Posterior cingulate gyrus (tissue), 11 donors: Measurements from ENCODE around the gene ADGRE1.
"Not testable (repeated sequence)": the region's sequence is repeated elsewhere in the genome, so short reads cannot be mapped to it uniquely, and the experiment has no call there.

Experiments
- DNase-seq, 10 donors: peaks; one replicate each; pipeline versions ENCODE4 v3.0.0 to v3.0.0-alpha.2; 2020 to 2021; ENCODE audit warnings: mixed read lengths in 3 of 10
- intact Hi-C: fragments of 100-400 bp; cut with DNase I; formaldehyde crosslinking; loops from one replicate; pipeline ENCODE4 v1.15.1; 2023

Gene ADGRE1

DNA sequence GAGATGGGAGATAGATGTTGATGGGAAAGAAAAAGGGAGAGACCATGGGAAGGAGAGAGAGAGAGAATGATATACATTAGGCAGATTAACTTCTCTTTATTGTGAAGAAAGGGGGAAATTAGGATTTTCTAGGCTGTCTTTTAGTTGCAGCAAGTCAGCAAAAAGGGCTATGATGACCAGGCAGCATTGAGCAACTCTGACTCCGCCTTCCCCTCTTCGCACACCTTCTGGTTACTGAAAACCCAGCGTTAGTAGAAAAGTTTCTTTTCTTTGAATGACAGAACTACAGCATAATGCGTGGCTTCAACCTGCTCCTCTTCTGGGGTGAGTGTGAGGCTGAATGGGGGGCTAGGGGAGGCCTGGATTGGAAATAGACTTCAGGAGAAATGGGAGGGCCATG, at the start of gene ADGRE1:
ADGRE1 (plus strand) TSS at position 264 of the 400 bp plus-strand sequence; CDS start at position 294, 30 bp downstream.
- intact Hi-C loops = no loop called here
- no peak for DNase-seq

GRCh38 chr19:6838062-6838655, 49.2 kb upstream of the ADGRE1 start:
- DNase-seq = no peak
- intact Hi-C loops = no loop called here

DNA sequence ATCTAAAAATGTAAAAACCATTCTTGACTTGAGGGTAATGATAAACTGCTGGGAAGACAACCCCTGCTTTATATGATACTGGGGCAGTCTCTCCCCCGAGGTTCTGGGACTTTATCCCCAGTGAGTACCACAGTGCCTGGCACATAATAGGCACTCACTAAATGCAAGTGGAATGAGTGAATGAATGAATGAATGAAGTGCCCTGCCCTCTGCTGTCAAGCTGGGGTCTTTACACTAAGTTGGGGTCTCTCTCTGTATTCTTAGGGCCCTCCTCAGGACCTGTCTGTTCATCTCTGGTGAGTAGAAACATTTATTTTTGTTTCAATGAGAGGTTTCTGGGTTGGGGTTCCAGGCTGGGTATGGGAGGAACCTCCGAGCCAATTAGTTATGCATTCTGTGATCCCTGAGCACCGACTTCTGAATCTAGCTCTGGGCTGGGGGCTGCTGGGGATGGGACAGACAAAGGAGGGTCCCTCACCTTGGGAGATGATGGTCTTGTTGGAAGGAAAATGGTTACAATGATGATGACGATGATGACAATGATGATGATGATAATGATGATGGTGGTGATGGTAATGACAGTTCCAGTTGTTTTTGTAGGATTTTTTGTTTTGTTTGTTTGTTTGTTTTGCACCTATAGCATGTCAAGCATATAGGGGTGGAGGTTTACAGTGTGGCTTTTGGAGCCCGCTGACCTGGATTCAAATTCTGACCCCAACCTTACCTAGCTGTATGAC, 44.3 kb upstream of the ADGRE1 start:
- intact Hi-C loops = no loop called here
- peak in 1 of 10 donors; percentile 8 for DNase-seq

- intact Hi-C loops = no loop called here
- DNase-seq = peak in 1 of 10 donors; percentile 55
These were observed 39.6 kb upstream of the ADGRE1 start for GRCh38 chr19:6847828-6848200.

DNA sequence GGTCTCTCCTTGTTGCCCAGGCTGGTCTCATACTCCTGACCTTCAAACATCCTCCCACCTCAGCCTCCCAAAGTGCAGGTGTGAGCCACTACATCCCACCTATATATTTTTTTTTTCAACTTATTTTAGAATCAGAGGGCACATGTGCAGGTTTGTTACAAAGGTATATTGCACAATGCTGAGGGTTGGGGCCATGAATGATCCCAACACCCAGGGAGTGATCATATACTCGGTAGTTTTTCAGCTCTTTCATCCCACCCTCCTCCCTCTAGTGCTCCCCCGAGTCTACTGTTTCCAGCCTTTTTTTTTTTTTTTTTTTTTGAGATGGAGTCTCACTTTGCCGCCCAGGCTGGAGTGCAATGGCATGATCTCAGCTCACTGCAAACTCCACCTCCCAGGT, 38.4 kb upstream of the ADGRE1 start:
- DNase-seq = peak in 1 of 10 donors; percentile 9
- intact Hi-C loops = no loop called here

DNA sequence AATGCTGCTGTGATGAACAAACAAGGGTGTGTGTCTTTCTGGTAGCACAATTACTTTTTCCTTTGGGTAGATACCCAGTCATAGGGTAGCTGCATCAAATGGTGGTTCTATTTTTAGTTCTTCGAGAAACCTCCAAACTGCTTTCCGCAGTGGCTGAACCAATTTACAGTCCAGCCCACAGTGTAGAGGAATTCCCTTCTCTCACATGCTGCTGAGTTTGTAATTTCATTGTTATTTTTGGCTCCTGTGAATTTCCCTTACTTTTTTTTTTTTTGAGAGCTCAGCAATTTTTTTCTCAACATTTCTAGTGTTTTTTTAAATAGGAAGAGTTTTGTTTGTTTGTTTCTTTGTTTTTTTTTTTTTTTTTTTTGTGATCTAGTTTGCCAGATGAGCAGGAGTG, 37.5 kb upstream of the ADGRE1 start:
- intact Hi-C loops = no loop called here
- DNase-seq = no peak

- intact Hi-C loops = no loop called here
These were observed 36.0 kb upstream of the ADGRE1 start for GRCh38 chr19:6851359-6851758.

DNA sequence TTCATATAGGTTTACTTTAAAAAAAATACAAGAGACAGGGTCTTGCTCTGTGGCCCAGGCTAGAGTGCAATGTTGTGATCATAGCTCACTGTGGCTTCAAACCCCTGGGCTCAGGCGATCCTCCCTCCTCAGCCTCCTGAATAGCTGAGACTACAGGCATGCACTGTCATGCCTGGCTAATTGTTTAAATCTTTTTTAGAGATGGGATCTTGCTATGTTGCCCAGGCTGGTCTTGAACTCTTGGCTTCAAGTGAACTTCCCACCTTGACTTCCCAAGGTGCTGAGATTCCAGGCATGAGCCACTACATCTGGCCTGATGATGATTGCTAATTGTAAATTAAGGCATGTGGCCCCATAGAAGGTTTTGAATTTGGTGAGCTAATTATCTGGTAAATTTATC, 35.4 kb upstream of the ADGRE1 start:
- DNase-seq = peak in 1 of 10 donors; percentile 20
- intact Hi-C loops = no loop called here

More at GRCh38 chr19:6851359-6851758, 36.0 kb upstream of the ADGRE1 start:
- DNase-seq = peak in 1 of 10 donors; percentile 0

DNA sequence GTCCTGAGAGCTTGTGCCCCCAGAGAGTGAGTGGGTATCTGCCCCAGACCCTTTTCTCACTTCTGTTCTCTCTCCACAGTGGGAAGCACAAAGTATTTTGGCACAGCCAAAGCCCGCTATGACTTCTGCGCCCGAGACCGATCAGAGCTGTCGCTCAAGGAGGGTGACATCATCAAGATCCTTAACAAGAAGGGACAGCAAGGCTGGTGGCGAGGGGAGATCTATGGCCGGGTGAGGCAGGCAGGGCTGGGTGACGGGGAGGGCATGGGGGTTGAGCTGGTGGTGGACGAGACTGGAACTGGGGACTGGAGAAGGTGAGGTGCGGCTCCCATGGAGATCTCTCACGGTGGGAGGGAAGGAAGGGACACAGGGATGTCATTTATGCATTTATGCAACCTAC, 33.5 kb upstream of the ADGRE1 start:
- intact Hi-C loops = no loop called here

GRCh38 chr19:6854758-6855157, 32.6 kb upstream of the ADGRE1 start:
- intact Hi-C loops = no loop called here
- peak in 1 of 10 donors; percentile 0 for DNase-seq

More for the DNA sequence above, 33.5 kb upstream of the ADGRE1 start:
- peak in 1 of 10 donors; percentile 45 for DNase-seq

DNA sequence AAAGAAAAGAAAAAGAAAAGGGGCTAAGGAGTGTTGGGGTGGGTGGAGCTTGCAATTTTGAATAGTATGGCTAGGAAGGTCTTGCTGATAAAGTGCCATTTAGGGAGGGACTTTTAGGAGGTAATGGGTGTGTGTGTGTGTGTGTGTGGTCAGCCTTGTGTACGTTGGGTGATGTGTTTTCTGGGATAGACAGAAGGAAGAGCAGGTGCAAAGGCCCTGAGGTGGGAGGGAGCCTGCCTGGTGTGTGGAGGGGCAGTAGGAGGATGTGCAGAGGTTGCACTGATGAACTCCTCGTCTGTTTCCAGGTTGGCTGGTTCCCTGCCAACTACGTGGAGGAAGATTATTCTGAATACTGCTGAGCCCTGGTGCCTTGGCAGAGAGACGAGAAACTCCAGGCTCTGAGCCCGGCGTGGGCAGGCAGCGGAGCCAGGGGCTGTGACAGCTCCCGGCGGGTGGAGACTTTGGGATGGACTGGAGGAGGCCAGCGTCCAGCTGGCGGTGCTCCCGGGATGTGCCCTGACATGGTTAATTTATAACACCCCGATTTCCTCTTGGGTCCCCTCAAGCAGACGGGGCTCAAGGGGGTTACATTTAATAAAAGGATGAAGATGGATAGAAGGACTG, 30.5 kb upstream of the ADGRE1 start:
- peak in 8 of 10 donors; percentile 15 to 93 (median 46) for DNase-seq
- intact Hi-C loops = no loop called here

DNA sequence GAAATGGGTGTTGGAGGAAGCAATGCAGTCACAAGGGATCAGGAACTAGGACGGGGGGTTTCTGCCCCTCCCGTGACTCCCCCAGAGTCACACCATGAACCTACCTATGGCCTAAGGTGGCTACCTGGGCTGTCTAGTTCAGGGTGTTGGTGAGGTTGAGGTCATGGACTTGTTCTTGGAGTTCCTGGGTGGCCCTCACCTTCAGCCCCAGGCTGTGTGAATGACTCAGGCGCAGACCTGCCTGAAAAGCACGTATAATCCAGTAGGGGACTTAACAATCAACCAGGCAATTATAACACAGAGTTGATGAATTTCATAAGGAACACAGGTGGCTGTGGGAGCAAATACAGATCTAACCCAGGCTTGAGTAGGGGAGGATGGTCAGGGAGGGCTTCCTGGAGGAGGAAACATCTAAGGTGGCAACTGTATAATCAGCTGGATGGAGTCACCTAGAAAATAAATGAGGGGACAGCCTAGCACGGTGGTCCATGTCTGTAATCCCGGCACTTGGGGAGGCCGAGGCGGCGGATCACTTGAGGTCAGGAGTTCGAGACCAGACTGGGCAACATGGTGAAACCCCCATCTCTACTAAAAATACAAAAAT, 25.6 kb upstream of the ADGRE1 start:
- intact Hi-C loops = loop anchor here (1.0 to 2.0 kb wide), 2 partner anchors 119 to 345 kb away; no protein-coding TSS in a partner anchor
- DNase-seq = peak in 1 of 10 donors; percentile 21

DNA sequence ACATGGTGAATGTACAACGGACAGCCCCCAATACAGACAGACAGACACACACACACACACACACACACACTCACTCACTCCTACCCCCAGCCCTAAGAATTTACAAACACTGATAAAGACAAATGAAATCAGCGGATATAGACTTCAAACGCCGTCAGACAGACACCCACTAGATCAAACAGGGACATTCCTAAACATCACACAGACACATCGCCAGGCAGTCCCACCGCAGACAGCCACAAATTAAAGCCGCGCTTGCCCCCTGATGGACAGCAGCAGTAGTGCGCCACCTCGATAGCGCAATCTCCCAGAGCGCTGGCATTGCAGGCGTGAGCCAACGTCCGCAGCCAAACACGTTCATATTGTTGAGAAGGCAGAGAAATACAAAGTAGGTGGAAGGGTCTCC, 24.7 kb upstream of the ADGRE1 start:
- intact Hi-C loops = loop anchor here (1.0 to 2.0 kb wide), 4 partner anchors 120 to 346 kb away; no protein-coding TSS in a partner anchor

GRCh38 chr19:6864325-6864940, 22.9 kb upstream of the ADGRE1 start:
- intact Hi-C loops = no loop called here
- DNase-seq = peak in 1 of 10 donors; percentile 22

More for the DNA sequence above, 24.7 kb upstream of the ADGRE1 start:
- peak; percentile 36 to 95 (median 74) for DNase-seq

DNA sequence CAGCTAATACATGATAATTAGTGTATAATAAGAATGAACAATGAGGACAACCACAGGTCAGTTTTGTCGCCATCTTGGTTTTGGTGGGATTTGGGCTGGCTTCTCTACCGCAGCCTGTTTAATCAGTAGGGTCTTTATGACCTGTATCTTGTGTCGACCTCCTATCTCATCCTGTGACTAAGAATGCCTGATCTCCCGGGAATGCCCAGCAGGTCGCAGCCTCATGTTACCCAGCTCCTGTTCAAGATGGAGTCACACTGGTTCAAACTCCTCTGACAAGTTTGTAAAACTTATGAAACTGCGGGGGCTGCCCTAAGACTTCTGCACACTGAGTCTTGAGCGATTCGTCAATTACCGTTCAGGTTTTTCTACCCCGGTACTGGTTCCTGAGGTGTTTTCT, 21.5 kb upstream of the ADGRE1 start:
- intact Hi-C loops = no loop called here
- DNase-seq = peak in 1 of 10 donors; percentile 12

- DNase-seq = peak in 1 of 10 donors; percentile 13
- intact Hi-C loops = no loop called here
These were observed 20.6 kb upstream of the ADGRE1 start for GRCh38 chr19:6866741-6867151.

GRCh38 chr19:6868351-6868750, 19.0 kb upstream of the ADGRE1 start:
- peak in 3 of 10 donors; percentile 11 to 33 (median 21) for DNase-seq
- intact Hi-C loops = no loop called here

- DNase-seq, intact Hi-C loops: not testable (repeated sequence)
These were observed 18.1 kb upstream of the ADGRE1 start for GRCh38 chr19:6869151-6869882.

GRCh38 chr19:6873708-6874431, 13.5 kb upstream of the ADGRE1 start:
- no peak for DNase-seq
- intact Hi-C loops = no loop called here
